ENCODE data around the gene ZNF609.
A peak's percentile ranks its signal among the peaks of the same experiment; 100 is the strongest.
"Not testable (repeated sequence)": the region's sequence is repeated elsewhere in the genome, so short reads cannot be mapped to it uniquely, and the experiment has no call there.

Gene ZNF609

DNA sequence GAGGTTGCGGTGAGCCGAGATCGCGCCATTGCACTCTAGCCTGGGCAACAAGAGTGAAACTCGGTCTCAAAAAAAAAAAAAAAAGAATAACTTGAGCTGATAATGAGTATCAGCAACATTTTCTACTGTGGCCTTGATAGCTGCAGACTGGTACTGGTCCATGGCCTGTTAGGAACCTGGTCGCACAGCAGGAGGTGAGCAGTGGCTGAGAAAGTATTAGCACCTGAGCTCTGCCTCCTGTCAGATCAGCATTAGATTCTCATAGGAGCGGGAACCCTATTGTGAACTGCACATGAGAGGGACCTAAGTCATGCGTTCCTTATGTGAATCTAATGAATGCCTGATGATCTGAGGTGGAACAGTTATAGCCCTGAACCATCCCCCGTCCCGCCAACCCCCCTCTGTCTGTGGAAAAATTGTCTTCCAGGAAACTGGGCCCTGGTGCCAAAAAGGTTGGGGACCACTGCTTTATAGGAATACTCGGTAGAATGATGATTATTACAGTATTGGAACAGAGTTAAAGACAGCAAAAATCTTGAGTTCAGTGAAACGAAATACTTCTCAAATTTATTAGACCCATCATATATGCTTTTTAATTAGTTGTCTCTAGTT lies 126.0 kb downstream of the ZNF609 start:
- DNase-seq: no peak

DNA sequence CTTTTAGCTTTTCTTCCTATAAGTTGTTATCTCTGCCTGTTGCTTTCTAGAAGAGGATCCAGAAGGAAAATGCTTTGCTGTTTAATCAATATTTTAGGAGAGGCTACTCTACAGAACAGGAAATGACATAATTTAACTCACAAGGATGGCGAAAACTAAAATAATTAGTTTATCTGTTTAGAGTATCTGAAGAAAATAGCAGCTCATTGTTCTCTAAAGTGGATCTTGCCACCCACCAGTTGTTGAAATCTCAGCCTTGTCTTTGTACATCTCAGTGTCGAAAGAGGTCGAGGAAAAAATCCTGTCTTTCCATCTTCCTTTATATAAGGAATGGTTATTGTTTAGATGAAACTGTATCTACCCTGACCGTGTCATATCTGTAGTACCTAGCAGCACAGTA lies 126.6 kb downstream of the ZNF609 start:
- DNase-seq: no peak

DNA sequence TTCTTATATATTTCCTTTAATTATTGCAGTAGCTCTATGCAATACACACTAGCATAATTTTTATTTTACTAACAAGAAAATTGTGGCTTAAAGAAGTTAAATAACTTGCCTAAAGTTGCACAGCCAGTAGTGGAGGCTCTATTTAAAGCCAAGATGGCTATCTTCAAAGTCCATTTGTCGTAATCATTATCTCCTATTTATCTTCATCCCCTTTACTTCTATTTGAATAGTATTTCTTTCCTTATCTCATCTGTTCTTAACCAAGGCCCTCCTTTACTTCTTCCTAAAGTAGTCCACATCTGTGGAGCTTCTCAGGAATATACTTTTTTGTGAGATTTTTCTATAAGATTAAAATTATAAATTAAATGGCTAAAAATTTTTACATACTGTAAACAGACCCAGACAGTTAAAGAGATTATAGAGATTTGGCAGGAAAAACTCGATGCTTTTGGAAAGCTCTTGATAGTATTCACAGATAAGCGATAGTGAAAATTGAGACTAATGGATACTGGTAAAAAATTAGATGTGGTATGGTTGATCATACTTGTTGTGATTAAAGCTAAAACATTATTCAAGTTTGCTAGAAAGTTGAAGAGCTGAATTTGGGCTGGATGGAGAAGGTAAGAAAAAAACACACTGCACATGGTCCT lies 129.2 kb downstream of the ZNF609 start:
- DNase-seq: no peak

DNA sequence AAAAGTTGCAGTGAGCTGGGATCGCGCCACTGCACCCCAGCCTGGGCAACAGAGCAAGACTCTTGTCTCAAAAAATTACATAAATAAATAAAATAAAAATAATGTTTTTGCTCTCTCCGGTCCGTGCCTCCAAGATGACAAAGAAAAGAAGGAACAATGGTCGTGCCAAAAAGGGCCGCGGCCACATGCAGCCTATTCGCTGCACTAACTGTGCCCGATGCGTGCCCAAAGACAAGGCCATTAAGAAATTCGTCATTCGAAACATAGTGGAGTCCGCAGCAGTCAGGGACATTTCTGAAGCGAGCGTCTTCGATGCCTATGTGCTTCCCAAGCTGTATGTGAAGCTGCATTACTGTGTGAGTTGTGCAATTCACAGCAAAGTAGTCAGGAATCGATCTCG lies 132.5 kb downstream of the ZNF609 start:
- DNase-seq: not testable (repeated sequence)

DNA sequence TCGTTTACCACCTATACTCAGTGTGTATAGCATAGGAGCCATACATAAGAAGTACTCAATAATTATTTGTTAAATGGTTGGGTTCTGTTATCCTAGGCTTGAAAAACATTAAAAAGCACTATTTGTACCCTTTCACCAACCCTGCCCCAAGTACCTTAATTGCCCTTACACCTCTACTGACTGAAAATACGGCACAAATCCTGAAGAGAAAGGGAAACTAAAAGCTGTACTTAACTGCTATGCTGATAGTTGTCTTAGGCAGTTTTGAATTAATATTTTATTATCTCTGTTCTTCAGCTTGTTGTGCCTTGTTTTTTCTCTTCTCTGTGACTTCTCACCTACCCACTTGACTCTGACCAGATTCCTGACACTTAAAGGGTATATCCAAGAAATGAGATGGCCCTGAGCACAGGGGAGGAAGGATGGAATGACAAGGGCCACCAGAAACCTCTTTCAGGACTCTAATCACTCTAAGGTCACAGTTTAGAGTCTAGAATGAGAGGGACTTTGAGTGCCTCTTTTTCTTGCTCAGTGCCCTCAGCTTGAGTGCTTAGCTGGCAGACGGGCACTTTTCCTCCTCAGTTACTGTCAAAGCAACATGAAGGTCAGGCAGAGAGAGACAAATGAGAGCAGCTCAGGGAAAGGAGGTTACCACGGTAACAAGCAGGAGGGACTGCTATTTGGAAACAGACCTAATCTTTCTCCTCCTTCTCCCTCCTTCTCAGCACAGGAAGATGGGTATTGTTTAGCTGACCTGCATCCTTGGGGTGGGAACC lies 136.5 kb downstream of the ZNF609 start:
- peak in 4 of 6 experiments; percentile 6 to 64 (median 55) for DNase-seq

DNA sequence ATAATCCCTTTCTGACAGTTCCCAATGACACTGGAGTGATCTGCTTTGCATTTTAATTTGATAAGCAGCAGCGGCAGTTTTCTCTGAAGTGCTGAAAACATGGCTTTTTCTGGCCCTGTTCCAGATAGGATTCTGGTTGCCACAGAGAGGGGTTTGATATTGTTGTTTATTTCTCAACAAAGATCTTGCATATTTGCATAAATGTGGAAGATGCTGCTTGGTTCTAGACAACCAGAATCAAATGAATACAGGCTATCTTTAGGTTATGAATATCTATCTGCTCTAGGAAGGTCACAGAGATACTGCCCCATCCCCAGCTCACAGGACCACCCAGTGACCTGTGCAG lies 137.1 kb downstream of the ZNF609 start:
- DNase-seq: peak in 3 of 6 experiments; percentile 7 to 61 (median 49)

DNA sequence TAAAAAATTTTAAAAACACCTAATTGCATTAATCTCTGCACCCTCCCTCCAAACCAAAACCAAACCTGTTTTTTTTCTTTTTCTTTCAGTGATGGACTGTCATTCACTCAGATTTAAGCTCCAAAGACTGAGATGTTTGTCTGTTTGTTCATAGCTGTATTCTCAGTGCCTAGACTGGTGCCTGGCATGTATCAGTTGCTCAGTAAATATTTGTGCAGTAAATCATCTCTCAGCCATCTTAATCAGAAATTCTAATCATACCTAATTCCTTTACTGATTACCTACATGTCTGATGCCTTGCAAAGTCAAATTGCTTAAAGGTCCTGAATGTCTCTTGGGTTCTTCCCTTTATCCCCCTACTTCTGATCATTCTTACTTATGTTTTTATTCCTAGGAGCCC lies 138.8 kb downstream of the ZNF609 start:
- no peak for DNase-seq

DNA sequence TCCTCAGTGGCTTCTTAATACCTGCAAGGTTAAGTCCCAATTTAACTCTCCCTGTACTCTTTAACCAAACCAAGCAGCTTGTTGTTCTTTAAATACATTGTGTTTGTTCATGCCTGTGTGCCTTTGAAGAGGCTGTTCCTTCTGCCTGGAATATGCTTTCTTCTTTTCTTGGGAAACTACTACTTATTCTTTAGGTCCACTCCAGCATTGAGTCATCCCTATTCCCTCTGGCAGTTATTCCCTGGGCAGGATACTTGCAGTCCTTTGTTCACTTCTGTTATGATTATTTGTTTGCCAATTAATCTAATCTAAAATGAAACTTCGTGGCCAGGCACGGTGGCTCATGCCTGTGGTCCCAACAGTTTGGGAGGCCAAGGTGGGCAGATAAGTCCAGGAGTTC lies 139.3 kb downstream of the ZNF609 start:
- DNase-seq: no peak

DNA sequence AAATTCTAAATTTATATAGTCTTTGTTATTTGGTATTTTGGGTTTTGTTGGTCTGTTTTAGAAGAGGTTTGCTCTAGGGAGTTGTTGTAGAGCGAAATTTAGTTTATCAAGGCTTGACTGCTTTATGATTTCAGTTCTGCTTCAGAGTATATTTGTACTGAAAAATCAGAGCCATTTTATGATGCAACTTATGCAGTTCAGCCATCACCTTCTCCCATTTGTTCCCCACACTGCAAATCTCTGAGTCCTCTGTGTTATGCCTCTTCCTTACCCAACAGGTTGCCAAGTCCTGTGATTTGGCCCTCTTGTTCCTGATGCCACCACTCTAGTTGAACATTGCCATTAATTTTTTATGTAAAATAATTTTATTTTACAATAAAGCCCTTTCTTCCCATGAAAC lies 140.4 kb downstream of the ZNF609 start:
- no peak for DNase-seq

DNA sequence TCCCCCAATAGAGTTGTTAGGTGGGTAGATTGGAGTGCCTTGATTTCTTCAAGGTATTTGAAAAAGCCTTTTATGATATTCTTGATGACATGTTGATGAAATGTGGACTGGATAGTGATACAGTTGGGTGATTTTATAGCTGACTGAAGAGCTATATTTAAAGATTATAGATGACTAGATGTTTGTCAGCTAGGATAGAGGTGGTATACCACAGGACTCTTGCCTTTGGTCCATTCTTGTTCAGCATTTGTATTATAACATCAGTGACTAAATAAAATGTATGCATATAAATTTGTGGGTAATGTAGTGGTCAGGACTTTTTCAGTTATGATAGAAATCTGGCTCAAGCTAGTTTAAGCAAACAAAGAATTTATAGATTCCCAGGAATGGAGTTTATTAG lies 143.9 kb downstream of the ZNF609 start:
- DNase-seq: no peak

DNA sequence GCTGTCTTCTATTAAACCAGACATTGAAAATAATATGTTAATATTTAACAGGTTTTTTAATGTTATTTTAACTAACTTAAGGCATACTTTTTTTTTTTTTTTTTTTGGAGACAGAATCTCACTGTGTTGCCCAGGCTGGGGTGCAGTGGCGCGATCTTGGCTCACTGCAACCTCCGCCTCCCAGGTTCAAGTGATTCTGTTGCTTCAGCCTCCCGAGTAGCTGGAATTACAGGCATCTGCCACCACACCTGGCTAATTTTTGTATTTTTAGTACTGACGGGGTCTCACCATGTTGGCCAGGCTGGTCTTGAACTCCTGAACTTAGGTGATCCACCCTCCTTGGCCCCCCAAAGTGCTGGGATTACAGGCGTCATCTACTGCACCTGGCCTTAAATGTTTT lies 147.0 kb downstream of the ZNF609 start:
- not testable (repeated sequence) for DNase-seq

DNA sequence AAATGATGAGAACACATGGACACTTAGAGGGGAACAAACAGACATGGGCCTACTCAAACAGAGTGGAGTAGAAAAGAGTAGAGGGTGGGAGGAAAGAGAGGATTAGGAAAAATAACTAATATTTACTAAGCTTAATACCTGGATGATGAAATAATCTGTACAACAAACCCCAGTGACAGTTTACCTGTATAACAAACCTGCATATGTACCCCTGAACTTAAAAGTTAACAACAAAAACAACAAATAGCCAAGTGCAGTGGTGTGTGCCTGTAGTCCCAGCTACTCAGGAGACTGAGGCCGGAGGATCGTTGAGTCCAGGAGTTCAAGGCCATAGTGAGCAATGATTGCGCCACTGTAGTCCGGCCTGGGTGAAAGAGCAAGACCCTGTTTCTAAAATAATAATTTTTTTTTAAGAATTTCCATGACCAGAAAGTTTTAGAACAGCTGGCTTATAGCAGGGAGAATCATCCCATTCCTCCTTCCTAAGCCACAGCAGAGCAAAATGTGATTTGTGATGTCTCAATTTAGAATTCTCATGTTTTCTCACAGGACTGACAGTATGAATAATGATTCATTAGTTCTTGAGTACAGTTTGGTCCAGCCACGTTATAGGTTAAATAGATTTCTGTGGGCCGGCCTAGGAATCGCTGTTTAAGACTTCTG lies 150.0 kb downstream of the ZNF609 start:
- no peak for DNase-seq

DNA sequence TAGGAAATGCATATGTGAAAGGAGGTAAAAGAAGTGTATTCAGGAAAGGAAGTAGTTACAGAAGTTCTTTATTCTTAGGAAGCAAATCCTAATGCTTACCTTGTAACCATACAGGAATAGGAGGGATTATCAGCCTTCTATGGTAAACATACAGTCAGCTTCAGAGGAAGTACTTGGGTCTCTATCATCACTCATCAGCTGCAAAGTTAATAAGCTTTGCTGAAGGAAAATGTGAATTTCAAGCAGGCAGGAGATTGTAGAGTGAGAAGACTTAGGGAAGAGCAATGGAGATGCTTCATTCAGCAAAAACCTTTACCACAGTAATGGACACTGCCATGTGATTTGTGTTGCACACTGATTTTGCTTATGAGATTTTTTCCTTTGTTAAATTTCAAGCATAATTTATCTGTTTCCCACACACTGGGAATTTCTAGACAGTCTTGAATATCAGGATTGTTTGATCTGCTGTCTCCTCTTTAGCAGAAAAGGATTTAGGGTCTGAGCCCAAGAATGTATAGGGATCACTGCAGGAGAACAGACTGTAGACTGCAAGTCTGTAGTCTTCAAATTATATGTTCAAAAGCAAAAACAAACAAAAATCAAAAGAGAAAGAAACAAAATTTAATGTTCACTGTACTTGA lies 150.8 kb downstream of the ZNF609 start:
- DNase-seq: no peak

DNA sequence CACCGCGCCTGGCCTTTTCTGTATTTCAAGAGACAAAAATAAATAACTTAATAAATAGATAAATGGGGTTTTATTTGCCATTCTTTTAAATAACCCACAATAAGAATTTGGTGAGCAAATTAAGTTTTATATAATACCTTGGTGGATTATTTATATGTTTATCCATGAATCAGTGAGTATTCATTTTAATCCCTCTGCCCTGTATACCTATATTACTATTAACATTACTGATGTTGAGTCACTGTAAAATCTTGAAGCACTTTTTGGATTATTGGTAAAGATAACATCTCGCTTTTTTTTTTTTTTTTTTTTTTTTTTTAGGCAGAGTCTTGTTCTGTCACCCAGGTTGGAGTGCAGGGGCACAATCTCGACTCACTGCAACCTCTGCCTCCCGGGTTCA lies 154.1 kb downstream of the ZNF609 start:
- no peak for DNase-seq

DNA sequence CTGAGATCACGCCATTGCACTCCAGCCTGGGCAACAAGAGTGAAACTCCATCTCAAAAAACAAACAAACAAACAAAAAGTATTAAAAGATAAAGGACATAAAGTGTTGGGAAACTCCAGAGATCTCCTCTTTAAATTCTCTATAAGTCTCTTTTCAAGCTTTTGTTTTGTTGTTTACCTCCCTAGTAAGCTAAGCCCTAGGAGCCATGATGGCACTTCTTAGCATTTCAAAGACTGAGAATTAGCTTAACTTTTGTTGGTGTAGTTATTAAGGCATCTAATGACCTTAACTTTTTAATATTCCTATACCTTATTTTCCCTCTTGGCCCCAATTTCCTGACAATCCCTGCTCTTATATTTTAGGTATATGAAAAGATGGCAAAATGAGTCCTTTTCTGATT lies 157.3 kb downstream of the ZNF609 start:
- DNase-seq: no peak

DNA sequence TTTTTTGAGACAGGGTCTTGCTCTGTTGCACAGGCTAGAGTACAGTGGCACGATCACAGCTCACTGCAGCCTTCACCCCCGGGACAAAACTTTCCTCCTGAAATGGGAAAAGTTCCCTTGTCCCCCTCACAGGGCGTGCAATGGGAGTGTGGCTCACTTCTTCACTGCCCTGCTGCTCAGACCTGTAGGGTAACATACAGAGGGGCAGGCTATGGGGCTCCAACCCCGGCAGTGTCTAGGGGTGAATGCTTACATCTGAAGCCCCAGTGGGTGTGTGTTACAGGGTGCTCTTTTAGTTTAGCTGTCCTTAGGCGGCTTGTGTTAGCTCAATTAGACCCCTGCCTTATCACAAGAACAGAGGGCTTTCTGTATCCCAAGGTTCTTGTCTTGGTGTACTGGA lies 157.8 kb downstream of the ZNF609 start:
- no peak for DNase-seq

DNA sequence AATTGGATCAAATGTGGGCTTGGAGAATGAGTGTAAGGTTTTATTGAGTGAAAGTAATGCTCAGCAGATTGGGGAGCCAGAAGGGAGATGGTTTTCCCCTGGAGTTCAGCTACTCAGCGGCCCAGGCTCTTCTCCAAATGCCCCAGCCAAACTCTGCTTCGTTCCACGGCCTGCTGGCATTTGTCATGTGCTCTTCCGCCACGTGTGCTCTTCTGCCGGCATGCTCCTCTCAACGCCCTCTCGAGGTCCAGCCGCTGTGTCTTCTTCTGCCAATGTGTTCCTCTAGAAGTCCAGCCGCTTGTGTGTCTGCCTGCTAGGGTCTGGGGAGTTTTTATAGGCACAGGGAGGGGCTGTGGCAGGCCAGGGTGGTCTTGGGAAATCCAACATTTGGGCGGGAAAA lies 158.2 kb downstream of the ZNF609 start:
- DNase-seq: no peak

DNA sequence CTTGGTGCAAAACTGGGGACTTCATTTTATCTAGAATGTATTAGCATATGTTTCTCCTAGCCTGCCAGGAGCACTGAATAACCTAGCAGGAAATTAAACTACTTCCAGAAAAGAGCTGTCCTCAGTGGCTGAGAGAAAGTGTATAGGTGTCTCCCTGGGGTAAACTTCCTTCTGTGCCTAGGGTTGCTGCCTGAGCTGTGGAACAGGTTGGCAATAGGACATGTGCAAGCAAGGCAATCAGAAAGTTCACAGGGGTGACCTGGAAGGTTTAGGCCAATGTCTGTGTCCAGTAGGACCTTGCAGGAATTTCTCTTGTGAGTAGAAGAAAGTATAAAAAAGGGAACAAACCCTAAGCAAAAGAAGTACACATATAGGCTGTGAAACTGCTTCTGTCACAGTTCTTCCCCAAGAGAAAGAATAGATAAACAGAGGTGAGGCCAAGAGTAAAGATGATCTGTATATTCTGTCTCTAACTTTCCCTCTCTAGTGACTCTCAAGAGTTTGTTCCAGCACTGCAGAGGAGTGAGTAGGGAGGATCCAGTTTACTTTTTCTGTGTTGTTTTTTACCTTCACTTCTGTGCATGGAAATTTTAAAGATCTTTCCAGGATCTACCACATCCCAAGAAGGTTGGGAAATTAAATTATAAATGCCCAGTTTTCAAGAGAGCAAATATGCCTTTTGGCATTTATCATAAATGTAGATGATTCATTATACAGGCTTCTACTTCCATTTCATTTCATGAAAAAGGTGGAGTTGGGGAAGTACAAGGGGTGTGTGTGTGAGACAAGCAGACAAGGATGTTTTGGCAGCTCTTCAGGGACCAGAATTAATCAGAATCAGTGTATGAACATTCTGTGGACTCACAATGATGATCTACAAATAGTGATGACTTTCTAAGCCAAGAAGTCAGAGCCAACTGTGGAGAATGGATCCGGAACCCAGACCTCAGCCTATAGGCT lies 159.8 kb downstream of the ZNF609 start:
- DNase-seq: no peak

DNA sequence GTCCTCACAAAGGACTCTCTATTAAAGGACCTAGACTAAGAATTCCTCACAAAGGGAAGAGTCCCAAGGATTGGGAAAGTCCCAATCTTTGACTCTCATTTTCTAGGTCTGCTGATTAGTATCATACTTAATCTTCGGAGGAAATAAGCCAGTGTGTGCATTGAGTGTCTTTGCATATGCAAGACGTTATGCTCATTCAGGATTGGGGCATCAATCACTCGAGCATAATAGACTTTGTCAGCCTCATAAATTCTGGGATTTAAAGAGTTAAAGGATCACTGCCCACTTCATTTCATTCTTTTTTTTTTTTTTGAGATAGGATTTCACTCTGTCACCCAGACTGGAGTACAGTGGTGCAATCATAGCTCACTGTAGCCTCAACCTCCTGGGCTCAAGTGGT lies 160.7 kb downstream of the ZNF609 start:
- no peak for DNase-seq

DNA sequence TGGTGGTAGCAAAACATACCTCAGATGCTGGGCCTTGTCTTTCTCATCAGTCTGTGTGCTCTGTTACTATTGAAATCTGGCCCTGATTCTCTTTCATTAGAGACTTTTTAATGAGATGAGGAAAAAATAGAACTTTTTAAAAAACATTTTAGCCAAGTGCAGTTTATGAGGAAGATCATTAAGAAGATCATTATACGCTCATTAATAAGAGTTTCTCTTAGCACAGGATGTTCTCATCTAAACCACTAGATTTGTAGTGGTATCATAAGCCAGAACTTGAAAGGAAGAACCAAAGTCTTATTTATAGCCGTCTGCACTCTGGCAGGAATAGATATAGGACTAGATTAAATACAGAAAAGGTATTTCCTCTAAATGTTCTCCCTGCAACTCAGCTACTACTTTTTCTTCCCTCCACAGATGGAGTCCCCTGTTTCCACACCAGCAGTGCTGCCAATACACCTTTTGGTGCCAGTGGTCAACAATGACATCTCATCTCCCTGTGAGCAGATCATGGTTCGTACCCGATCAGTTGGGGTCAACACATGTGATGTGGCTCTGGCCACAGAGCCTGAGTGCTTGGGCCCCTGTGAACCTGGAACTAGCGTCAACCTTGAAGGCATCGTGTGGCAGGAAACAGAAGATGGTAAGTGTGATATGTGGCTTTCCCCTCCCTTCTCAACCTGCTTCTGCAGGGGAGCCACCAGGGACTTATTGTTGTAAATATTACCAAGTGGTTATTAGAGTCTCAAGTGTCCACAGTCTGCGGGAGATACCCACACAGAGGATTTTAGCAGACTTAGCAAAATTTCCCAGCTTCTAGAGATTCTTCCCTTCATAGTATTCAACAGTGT lies 162.3 kb downstream of the ZNF609 start:
- peak; percentile 23 to 85 (median 55) for DNase-seq

DNA sequence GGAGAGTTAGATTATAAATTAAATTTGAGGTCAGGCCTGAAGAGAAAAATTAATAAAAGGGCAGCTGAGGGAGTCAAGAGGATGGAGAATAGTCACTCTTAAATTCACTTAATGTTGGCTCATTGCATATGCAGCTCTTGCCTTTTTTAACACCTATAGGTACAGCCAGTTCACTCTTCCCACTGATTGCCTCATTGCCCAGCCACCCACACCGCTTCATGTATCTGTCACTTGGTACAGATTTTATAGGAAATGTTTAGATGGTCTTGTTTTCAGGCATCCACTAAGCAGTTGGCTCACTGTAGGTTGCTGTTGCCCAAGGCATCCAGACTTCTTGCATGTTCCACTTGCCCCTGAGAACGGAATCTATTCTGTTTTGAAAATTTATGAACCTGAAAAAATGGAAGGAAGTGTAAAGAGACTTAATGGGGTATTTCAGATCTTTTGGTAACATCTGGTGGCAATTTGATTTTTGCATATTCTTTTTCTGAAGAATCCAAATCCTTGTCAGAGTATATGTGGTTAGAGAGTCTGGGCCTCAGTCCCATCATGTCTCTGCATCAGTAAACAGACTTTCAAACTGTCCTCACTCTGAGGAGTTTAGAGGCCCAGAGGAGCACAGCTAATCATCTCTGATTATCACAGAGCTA lies 163.1 kb downstream of the ZNF609 start:
- DNase-seq: no peak

Data from stimulated activated naive CD4-positive, alpha-beta T cell (primary cell).